Keratinocyte (primary cell): ENCODE results near the gene TNS1.

Experiments
- EZH2 ChIP-seq: IDR thresholded peaks from one replicate; pipeline ENCODE4 v1.6.1; 2012; ENCODE audit warnings: inconsistent platforms, mild to moderate bottlenecking, low read length, moderate library complexity
- TF ChIP-seq, protein P1 (sequence below), 3 experiments: IDR thresholded peaks in 1 of 3; conservative IDR thresholded peaks in 1 of 3; optimal IDR thresholded peaks in 1 of 3; 2 replicates in 2 of 3; 3 replicates in 1 of 3; pipeline versions ENCODE3 to v1.5.1; 2011; ENCODE audit warnings: low read length in 3 of 3, mild to moderate bottlenecking in 3 of 3, moderate library complexity in 2 of 3, control low read depth in 1 of 3, inconsistent platforms in 1 of 3; ENCODE audit not compliant: insufficient read depth in 2 of 3; ENCODE audit errors: extremely low read depth in 1 of 3

DNA sequence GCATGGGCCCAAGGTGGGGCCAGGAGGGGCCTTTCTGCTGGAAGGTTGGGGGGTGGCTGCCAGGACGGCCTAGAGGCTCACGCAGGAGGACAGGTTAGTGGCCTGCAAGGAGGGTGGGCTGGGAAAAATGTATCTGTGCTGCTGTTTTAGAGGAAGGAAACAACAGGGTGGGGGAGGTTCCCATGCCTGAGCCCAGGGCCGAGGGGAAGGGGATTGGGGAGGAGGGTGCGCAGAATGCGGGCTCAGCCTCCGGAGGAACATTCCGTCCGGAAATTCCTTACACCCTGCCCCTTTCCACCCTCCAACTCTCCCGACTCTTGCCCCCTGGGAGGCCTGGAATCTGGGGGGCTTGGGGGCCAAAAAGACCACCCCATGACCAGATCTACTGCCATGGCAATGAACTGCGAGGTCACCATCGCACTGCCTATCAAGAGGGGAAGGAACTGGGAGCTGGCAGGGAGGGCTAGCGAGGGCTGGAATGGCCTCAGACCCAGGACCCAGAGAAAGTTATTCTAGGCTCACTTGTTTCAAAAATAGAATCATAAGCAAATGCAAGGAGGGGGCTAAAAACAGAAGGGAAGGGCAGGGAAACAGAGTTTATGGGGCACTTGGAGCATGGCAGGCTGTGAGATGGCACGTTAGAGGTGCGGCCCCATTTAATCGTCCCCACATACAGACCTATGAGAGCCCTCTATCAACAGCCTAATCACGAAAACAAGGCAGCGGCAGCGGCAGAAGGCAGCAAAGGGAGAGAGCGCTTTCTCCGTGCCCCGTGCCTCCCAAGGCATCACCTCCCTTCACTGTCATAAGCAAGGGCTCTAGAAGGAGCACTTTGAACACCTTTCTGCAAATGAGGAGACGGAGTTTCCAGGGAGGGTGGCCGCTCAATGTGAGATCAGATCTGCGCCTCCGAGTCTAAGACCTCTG is 90.4 kb downstream of the TNS1 start:
- TF ChIP-seq, protein P1, sequence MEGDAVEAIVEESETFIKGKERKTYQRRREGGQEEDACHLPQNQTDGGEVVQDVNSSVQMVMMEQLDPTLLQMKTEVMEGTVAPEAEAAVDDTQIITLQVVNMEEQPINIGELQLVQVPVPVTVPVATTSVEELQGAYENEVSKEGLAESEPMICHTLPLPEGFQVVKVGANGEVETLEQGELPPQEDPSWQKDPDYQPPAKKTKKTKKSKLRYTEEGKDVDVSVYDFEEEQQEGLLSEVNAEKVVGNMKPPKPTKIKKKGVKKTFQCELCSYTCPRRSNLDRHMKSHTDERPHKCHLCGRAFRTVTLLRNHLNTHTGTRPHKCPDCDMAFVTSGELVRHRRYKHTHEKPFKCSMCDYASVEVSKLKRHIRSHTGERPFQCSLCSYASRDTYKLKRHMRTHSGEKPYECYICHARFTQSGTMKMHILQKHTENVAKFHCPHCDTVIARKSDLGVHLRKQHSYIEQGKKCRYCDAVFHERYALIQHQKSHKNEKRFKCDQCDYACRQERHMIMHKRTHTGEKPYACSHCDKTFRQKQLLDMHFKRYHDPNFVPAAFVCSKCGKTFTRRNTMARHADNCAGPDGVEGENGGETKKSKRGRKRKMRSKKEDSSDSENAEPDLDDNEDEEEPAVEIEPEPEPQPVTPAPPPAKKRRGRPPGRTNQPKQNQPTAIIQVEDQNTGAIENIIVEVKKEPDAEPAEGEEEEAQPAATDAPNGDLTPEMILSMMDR (optimal IDR thresholded peaks at IDR 0.05 in 1 of 3, IDR thresholded peaks at IDR 0.05 in 1 of 3, conservative IDR thresholded peaks at IDR 0.05 in 1 of 3; ENCODE audit: extremely low read depth in 1 of 3, insufficient read depth in 2 of 3, low read length in 3 of 3), result no peak
- no peak for TF ChIP-seq EZH2
